Stimulated activated naive CD8-positive, alpha-beta T cell treated with anti-CD3 and anti-CD28 coated beads, Interleukin-15, Interleukin-2, amounts not matched to agents 100 U/mL and 50 U/mL, for 24 hours (primary cell): ENCODE data around the gene RUBCN.
"Not testable (repeated sequence)": the region's sequence is repeated elsewhere in the genome, so short reads cannot be mapped to it uniquely, and the experiment has no call there.

Source experiments
- ATAC-seq: fragments of 150-1000 bp; cut with Tn5 transposase; one replicate; pipeline ENCODE4 v1.10.0; 2021
- DNase-seq: peaks from one replicate; pipeline ENCODE4 v3.0.0; 2021

Gene RUBCN

DNA sequence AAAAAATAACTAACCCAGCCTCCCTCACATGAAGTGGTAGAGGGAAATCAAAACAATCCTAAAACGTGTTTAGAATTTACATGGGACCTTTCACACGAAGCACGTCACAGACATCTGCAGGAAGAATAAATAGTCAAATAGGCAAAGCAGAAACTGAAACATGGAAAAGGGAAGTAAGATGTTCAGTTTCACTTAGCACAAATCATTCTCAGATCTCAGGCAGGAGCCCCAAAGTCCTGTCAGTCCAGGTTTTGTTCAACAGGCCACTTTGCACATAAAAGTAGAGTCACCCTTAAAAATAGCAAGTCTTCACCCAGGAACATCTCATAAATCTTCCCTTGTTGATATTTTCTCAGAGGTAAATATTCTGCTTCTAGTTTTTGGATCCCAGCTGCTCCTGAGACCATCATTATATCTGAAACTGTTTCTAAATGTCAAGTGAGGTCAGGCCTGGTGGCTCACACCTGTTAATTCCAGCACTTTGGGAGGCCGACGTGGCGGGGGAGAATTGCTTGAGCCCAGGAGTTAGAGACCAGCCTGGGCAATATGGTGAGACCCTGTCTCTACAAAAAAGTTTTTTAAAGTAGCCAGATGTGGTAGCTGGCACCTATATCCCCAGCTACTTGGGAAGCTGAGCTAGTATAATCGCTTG lies 1.9 kb downstream of the RUBCN start:
- ATAC-seq: no peak
- no peak for DNase-seq

DNA sequence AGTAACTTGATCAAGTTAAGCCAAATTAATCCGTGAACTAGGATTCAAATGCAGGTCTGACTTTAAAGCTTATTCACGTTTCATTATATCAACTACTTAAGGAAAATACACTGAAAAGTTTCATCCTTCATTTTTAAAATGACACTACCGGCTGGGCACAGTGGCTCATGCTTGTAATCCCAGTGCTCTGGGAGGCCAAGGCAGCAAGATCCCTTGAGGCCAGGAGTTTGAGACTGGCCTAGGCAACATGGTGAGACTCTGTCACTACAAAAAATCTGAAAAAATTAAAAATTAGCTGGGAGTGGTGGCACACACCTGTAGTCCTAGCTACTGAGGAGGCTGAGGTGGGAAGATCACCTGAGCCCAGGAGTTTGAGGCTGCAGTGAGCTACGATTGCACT lies 3.7 kb downstream of the RUBCN start:
- DNase-seq: no peak
- no peak for ATAC-seq

DNA sequence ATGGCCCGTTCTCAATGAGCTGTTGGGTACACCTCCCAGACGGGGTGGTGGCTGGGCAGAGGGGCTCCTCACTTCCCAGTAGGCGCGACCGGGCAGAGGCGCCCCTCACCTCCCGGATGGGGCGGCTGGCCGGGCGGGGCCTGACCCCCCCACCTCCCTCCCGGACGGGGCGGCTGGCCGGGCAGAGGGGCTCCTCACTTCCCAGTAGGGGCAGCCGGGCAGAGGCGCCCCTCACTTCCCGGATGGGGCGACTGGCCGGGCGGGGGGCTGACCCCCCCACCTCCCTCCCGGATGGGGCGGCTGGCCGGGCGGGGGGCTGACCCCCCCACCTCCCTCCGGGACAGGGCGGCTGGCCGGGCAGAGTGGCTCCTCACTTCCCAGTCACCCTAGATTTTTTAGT lies 5.2 kb downstream of the RUBCN start:
- ATAC-seq, DNase-seq: not testable (repeated sequence)

DNA sequence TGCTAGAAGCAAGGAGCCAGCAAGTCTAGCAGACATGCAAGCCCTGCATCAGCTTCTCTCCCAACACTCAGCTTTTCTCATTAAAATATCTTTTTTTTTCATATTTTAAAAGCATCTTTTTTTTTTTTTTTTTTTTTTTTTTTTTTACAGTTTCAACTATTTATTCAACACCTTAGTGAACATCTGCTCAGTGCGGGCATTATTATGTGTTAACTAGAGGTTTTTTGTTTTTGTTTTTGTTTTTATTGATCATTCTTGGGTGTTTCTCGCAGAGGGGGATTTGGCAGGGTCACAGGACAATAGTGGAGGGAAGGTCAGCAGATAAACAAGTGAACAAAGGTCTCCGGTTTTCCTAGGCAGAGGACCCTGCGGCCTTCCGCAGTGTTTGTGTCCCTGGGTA lies 5.9 kb downstream of the RUBCN start:
- not testable (repeated sequence) for ATAC-seq, DNase-seq

DNA sequence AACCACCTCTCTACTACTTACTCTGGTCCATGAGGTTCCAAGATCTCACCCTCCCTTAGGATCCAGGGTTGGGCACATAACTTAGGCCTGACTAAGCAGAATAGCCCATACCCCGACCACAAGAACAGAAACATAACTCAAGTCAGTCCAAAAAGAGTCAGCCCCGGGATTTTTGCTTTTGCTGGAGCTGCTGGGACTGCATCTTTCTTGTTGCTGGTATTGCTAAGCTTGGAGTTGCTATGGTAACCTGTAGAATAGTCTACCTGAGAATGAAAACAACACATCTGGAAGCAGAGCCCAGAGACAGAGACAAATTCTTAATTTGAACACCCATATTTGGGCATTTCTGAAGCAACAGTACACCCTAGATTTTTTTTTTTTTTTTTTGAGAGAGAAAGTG lies 6.5 kb downstream of the RUBCN start:
- peak; percentile 41 for ATAC-seq
- DNase-seq: no peak

DNA sequence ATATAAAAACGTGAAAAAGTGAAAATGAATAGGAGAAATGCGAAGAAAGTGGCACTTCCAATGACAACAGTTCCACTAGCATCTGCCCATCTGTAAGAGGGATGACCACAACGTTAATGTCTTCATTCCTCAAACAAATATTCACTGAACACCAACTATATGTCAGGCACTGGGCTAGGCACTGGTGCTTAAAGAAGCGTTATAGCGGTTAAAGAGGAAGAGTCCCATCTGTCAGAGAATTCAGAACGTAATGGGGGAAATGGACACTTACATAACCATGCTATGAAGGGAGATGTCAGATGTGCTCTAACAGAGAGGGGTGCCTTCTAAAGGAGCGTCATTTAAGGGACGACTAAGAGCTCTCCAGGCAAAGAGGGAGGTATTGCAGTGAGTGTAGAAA lies 8.2 kb downstream of the RUBCN start:
- ATAC-seq: no peak
- no peak for DNase-seq

DNA sequence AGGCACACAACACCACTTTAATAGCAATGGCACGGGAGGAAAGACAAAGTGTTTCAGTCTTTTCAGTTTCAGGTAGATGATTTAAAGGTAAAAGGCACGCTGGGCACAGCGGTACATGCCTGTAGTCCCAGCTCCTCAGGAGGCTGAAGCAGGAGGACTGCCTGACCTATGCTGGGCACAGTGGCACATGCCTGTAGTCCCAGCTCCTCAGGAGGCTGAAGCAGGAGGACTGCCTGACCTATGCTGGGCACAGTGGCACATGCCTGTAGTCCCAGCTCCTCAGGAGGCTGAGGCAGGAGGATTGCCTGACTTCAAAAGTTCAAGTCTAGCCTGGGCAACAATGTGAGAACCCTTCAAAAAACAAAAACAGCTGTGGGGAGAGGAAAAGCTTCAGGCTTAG lies 8.8 kb downstream of the RUBCN start:
- peak; percentile 43 for ATAC-seq
- DNase-seq: not testable (repeated sequence)

DNA sequence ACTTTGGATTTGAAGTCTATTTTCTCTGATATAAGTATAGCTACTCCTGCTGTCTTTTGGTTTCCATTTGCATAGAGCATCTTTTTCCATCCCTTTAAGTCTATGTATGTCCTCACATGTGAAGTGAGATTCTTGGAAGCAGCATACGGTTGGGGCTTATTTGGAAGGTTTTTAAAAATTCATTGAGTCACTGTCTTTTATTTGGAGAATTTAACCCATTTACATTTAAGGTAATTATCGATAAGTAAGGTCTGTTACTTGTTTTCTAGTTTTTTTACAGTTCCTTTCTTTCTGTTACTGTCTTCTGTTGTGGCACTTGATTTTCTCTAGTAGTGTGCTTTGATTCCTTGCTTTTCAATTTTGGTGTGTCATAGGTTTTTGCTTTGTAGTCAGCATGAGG lies 14.0 kb downstream of the RUBCN start:
- ATAC-seq (no peak), DNase-seq (no peak)

DNA sequence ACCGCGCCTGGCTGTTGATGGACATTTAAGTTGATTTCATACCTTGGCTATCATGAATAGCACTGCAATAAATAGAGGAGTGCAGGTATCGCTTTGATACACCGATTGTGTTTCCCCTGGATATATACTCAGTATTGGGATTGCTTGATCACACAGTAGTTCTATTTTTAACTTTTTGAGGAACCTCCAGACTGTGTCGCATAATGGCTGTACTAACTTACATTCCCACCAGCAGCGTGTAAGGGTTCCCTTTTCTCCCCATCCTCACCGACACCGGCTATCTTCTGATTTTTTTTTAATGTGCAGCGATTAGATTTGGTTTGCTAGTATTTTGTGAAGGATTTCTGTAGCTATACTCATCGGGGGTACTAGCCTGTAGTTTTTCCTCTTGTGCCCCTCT lies 16.0 kb downstream of the RUBCN start:
- no peak for DNase-seq
- ATAC-seq: no peak

DNA sequence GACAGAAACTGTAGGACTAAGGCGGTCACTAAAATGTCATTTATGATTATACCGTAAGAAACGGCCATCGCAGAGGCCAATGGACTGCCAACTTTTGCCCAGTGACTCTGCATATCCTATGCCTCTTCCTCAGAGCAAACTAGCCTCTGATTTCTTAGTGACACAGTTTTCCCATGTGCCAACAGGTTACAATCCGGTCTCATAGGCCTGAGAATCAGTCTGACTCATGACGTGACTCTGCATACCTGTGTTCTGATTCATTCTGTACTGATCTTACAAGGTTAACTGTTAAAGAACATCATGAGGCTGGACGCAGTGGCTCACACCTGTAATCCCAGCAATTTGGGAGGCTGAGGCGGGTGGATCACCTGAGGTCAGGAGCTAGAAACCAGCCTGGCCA lies 17.8 kb downstream of the RUBCN start:
- DNase-seq: no peak
- no peak for ATAC-seq

DNA sequence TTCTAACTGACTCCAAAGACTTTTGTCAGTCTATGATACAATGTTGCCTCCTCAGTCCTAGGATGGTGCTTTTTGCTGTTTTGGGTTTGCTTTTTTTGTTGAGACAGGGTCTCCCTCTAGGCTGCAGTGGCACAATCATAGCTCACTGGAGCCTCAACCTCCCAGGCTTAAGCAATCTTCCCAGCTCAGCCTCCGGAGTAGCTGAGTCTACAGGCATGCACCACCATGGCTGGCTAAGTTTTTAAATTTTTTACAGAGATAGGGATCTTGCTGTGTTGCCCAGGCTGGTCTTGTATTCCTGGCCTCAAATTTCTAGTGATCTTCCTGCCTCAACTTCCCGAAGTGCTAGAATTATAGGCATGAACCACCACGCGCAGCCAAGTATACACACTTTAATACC lies 22.5 kb downstream of the RUBCN start:
- DNase-seq (no peak), ATAC-seq (no peak)

DNA sequence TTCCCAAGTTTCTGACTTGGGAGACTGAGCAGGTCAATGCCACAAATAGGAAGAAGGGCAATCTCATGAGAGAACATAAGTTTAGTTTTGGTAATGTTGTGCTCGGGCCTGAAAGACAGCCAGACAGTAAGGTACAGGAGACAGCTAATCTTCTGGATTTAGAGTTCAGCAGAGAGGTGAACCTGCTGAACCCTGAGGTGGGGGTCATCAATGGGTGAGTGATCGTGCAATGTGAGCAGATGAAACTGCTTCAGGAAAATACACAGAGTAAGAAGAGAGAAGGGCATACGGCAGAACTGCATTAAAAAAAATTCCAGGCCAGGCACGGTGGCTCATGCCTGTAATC lies 23.3 kb downstream of the RUBCN start:
- ATAC-seq: no peak

DNA sequence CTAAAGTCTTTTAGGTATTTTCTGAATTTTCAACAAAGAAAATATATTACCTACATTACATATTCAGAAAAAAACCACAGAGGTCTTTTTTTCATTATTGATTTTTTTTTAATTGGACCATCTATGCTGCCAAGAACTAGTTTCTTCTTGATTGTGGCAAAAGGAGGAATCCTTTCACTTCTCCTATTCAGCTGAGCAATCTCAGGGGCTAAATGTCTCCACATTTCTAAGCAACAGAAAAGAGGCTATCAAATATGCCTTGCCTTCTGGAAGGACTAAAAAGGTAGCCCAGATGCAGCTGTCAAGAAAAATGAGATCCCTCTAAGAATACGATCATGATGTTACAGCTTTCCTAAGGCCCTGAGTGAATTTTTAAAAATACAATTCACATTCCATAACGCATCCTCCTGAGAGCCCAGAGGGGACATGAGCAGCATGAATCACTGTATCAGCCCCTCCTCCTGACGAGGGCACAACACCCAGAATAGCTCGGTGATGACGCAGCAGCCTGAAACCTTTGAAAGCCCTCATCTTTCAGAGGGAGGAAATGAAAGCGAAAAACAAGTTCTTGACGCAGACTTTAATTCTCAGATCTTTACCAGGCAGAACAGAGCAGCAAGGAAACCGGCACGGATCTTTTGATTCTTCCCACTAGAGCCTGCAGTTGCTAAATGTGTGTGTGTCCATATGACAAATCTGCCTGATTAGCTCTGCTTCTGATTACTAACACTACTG lies 24.6 kb downstream of the RUBCN start:
- ATAC-seq (peak; percentile 98), DNase-seq (peak; percentile 85)

More for the DNA sequence above, 23.3 kb downstream of the RUBCN start:
- no peak for DNase-seq

DNA sequence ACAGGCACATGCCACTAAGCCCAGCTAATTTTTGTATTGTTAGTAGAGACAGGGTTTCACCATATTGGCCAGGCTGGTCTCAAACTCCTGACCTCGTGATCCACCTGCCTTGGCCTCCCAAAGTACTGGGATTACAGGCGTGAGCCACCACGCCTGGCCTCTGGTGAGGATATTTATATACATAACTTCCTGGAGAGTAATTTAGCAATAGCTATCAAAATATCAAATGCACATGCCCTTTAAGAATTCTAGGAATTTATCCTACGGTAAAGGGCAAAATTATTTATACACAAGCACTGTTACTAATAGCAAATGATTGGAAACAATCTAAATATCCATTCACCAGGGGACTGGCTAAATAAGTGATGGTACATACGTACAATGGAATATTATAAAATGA lies 25.7 kb downstream of the RUBCN start:
- ATAC-seq, DNase-seq: not testable (repeated sequence)

DNA sequence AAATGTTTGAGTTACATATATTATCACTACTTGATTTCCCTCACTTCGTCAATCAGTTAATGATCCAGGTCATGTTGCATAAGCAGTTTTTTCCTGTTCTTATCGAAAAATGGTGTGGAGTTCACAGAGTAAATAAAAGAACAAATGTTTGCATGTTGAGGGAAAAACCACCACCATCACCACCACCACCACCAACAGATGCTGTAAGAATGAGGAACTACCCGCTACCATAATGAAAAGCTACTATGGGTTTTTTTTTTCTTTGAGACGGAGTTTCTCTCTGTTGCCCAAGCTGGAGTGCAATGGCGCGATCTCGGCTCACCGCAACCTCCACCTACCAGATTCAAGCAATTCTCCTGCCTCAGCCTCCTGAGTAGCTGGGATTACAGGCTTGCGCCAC lies 27.6 kb downstream of the RUBCN start:
- ATAC-seq (no peak), DNase-seq (no peak)

DNA sequence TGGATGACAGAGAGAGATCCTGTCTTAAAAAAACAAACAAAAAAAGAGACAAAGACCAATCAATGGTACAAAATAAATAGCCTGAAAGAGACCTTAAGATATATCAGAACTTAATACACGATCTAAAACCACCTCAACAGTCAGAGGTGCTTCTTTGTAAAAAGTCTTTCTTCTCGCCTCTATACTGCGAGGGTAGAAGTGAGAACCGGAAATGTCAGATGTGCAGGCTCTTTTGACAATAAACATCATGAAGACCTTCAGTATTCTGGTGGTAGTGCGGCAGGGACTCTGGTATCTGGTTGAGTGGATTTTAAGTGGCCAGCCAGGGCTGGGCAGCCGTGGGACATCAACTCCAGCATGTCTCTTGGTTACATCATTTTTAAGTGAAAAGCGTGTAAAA lies 30.0 kb downstream of the RUBCN start:
- no peak for DNase-seq
- no peak for ATAC-seq

DNA sequence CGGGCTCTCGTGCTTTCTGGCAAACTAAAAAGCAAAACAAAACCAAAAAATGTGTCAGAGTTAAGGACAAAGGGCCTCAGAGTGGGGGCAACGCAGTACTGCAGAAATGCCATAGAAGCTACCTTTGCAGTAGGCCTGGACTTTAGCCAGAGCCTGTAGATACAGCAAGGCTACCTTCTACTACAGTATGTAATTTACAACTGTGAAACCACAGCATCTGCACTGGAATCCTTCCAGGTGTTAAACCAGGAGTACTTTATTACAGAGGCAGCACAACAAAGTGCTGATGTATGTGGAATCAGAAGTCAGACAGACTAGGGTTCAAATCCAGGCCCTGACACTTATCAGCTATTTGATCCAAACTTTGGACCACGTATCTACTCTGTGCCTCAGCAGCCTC lies 34.9 kb downstream of the RUBCN start:
- ATAC-seq: no peak
- no peak for DNase-seq

DNA sequence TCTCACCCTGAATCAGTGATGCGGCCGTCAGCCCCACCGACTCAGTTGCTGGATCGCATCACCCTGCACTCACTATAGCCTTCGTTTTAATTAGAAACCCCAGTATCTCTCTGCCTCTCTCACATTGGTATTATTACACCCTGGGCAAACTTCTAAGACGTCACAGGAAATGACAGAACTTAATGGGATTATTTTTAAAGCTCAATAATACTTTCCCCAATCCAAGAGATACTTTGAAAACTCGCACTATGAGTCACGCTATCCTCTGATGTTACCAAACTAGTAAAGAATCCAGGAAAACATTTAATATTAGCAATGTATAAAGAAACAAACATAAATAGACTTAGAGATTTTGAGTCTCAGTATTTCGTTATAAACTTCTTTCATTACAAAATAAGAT lies 36.6 kb downstream of the RUBCN start:
- no peak for ATAC-seq
- DNase-seq: no peak

DNA sequence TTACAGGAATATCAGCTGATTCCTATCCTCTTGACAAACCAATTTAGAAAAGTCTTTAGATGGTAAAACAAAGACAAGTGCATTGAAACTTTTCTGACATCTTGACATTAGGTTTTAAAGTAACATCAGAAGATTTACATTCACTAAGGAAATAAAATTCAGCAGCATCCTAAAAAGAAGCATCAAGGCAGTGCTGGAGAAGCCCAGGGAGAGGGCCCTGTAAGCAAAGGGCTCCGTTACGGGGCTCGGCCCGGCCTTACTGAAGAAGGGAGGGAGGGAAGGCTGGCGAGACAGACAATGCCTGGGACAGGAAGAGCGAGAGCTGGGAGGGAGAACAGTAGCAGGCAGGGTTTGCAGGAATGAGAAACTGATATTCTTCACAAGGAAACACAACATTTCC lies 39.3 kb downstream of the RUBCN start:
- ATAC-seq (no peak), DNase-seq (no peak)

DNA sequence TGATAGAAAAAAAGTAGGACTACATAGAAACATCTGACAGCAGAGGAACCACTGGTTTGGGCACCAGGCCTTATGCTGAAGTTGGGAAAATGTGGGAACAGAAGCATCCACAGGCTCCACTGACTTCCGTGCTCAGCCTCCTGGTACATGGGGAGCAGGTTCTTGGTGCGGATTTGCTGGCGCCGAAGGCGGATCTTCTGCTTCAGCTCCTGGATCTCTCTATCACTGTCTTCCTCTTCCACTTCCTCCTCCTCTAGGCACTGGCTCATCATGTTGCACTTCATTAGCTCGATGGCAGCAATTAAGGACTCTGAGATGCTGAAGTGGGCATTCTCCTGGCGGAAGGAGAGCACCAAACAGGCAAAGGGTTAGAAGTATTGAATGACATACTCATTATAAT lies 42.5 kb downstream of the RUBCN start:
- no peak for ATAC-seq

DNA sequence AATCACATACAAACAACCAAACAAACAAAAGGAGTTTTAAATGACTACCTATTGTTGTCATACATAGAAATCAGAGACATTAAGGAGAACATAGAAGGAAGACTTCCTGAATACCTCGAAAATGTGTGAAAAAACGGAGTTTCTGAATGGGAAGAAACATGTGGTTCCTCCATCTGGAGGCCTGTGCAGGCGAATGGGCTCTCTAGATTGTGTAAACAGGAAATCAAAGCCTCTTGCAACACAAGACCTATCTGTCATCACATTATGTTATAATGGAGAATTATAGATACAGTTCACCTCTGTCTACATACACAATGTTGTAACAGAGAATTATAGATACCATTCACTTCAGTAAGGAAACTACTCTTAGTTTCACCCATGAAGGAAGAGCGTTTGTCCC lies 44.1 kb downstream of the RUBCN start:
- DNase-seq: no peak
- ATAC-seq: no peak

More for the DNA sequence above, 42.5 kb downstream of the RUBCN start:
- DNase-seq: no peak

DNA sequence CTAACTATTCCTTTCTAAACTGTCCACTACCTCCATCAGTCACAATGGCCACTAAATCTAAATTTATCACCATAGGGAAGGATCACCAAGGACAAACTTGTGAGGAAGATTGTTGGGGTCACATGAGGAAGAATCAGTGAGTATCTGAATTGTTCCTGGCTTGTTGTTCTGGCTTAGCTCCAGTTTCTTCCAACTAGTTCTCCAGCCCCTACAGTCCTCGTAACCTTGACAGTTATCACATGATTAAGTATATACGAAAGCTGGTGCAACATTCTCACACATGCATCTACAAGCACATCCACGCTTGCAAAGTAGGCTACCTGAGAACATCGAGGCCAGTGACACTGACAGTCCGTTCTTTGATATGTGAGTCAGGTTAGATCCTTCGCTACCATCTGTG lies 46.0 kb downstream of the RUBCN start:
- DNase-seq (no peak), ATAC-seq (no peak)

DNA sequence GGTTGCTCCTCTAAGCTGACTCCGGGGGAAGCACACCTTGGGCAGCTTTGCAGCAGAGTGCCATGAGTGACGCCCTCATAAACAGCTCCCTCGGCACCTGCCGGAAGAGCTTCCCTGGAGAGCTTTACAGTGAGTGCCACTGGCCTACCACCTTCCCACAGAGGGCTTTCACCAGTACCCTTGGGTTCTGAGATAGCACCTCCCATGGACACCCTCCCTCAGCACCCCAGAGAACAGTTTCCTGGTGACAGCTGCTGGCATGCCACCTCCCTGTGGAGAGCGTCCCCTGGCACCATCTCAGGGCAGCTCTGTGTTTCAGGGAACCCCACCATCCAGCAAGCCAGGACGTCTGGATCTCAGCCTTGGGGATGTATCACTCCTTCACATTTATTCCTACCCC lies 49.1 kb downstream of the RUBCN start:
- DNase-seq (no peak), ATAC-seq (no peak)

DNA sequence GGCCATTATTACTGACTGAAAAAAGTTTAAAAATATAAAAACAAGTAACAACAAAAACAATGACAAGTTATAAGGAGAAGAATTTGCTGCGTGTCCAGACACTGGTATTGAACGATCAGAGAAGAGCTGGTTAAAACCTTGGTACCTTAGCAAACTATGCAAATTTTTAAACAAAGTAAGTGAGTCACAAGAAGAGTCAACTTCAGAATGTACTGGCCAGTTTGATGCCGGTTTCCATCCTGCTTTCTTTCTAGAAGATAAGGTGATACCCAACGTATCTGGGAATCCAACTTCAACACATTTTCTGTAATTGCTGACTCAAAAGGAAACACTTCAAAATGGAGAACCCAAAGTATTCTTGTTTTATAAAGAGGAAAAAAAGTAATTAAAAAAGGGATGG lies 49.8 kb downstream of the RUBCN start:
- DNase-seq: no peak
- ATAC-seq: no peak
